Measurements from ENCODE around the gene BCL2L1.
"Not testable (repeated sequence)": the region's sequence is repeated elsewhere in the genome, so short reads cannot be mapped to it uniquely, and the experiment has no call there.

Gene BCL2L1

GRCh38 chr20:31648104-31648503 lies 74.6 kb downstream of the BCL2L1 start:
- DNase-seq (ENCODE audit: low spot score), result not testable (repeated sequence)

GRCh38 chr20:31644701-31645100 lies 78.0 kb downstream of the BCL2L1 start:
- DNase-seq (ENCODE audit: low spot score), result no peak

GRCh38 chr20:31643522-31643921 lies 79.1 kb downstream of the BCL2L1 start:
- no peak for DNase-seq (ENCODE audit: low spot score)

GRCh38 chr20:31642837-31643236 lies 79.8 kb downstream of the BCL2L1 start:
- DNase-seq (ENCODE audit: low spot score), result no peak

- DNase-seq (ENCODE audit: low spot score), result no peak
Observed at GRCh38 chr20:31641391-31641790, 81.3 kb downstream of the BCL2L1 start.

- DNase-seq (ENCODE audit: low spot score), result no peak
Observed at GRCh38 chr20:31640259-31640658, 82.4 kb downstream of the BCL2L1 start.

- DNase-seq (ENCODE audit: low spot score), result no peak
Observed at GRCh38 chr20:31638816-31639215, 83.9 kb downstream of the BCL2L1 start.

- no peak for DNase-seq (ENCODE audit: low spot score)
Observed at GRCh38 chr20:31638317-31638716, 84.4 kb downstream of the BCL2L1 start.

- no peak for DNase-seq (ENCODE audit: low spot score)
Observed at GRCh38 chr20:31637660-31638059, 85.0 kb downstream of the BCL2L1 start, which contains the start of gene COX4I2. Gene COX4I2, plus strand, starts transcription at chr20:31637912. Its CDS starts 1,106 bp downstream, at chr20:31639018.

- peak; percentile 80 for DNase-seq (ENCODE audit: low spot score)
Observed at GRCh38 chr20:31633339-31633914, 89.2 kb downstream of the BCL2L1 start.

- DNase-seq (ENCODE audit: low spot score), result no peak
Observed at GRCh38 chr20:31632548-31633338, 89.9 kb downstream of the BCL2L1 start.

- DNase-seq (ENCODE audit: low spot score), result no peak
Observed at GRCh38 chr20:31630187-31630790, 92.4 kb downstream of the BCL2L1 start.

GRCh38 chr20:31628057-31628456 lies 94.6 kb downstream of the BCL2L1 start:
- DNase-seq (ENCODE audit: low spot score), result not testable (repeated sequence)

GRCh38 chr20:31626534-31626933 lies 96.1 kb downstream of the BCL2L1 start:
- not testable (repeated sequence) for DNase-seq (ENCODE audit: low spot score)

- DNase-seq (ENCODE audit: low spot score), result not testable (repeated sequence)
Observed at GRCh38 chr20:31623123-31623505, 99.6 kb downstream of the BCL2L1 start.

- no peak for DNase-seq (ENCODE audit: low spot score)
Observed at GRCh38 chr20:31620246-31620645, 102.4 kb downstream of the BCL2L1 start.

GRCh38 chr20:31617432-31618104 lies 105.1 kb downstream of the BCL2L1 start:
- no peak for DNase-seq (ENCODE audit: low spot score)

- no peak for DNase-seq (ENCODE audit: low spot score)
Observed at GRCh38 chr20:31615416-31615815, 107.3 kb downstream of the BCL2L1 start.

Measured in AG08396 (cell line).